ENCODE results near the gene SHBG. TPM values are rescaled to one million over a fixed set of nuclear protein-coding genes. Genes with fewer than 3 reads are reported as not detected.
A peak's percentile ranks its signal among the peaks of the same experiment; 100 is the strongest.
"Not testable (repeated sequence)": the region's sequence is repeated elsewhere in the genome, so short reads cannot be mapped to it uniquely, and the experiment has no call there.

SHBG gene
- polyA plus RNA-seq, 4 donors = 2.3 to 5.1 (median 4.0) TPM

- no peak for DNase-seq (ENCODE audit: low read depth in 4 of 4, low spot score in 3 of 4)
These were observed 18.2 kb upstream of the SHBG start for GRCh38 chr17:7611635-7612293.

- no peak for DNase-seq (ENCODE audit: low read depth in 4 of 4, low spot score in 3 of 4)
These were observed 17.7 kb upstream of the SHBG start for GRCh38 chr17:7612294-7612640.

GRCh38 chr17:7613769-7614424 is 16.0 kb upstream of the SHBG start:
- DNase-seq (ENCODE audit: low read depth in 4 of 4, low spot score in 3 of 4) = no peak

- peak; percentile 100 for DNase-seq (ENCODE audit: low read depth in 4 of 4, low spot score in 3 of 4)
These were observed 15.3 kb upstream of the SHBG start, which contains the start of gene FXR2 for GRCh38 chr17:7614425-7615264. TSS of gene FXR2 (minus strand) at chr17:7614897. CDS start at chr17:7614532, 365 bp downstream.

- DNase-seq (ENCODE audit: low read depth in 4 of 4, low spot score in 3 of 4) = no peak
These were observed 14.6 kb upstream of the SHBG start for GRCh38 chr17:7615265-7615747.

GRCh38 chr17:7618608-7619007 is 11.3 kb upstream of the SHBG start:
- DNase-seq (ENCODE audit: low read depth in 4 of 4, low spot score in 3 of 4) = no peak

- DNase-seq (ENCODE audit: low read depth in 4 of 4, low spot score in 3 of 4) = no peak
These were observed 9.1 kb upstream of the SHBG start for GRCh38 chr17:7620835-7621234.

- no peak for DNase-seq (ENCODE audit: low read depth in 4 of 4, low spot score in 3 of 4)
These were observed 6.3 kb upstream of the SHBG start for GRCh38 chr17:7623661-7624060.

GRCh38 chr17:7625749-7626148 is 4.2 kb upstream of the SHBG start:
- DNase-seq (ENCODE audit: low read depth in 4 of 4, low spot score in 3 of 4) = not testable (repeated sequence)

- DNase-seq (ENCODE audit: low read depth in 4 of 4, low spot score in 3 of 4) = no peak
These were observed 3.6 kb upstream of the SHBG start for GRCh38 chr17:7626307-7626706.

- DNase-seq (ENCODE audit: low read depth in 4 of 4, low spot score in 3 of 4) = no peak
These were observed 3.0 kb upstream of the SHBG start for GRCh38 chr17:7626956-7627249.

- DNase-seq (ENCODE audit: low read depth in 4 of 4, low spot score in 3 of 4) = peak; percentile 83 to 92 (median 89)
These were observed 2.4 kb upstream of the SHBG start, which contains the start of gene SAT2 for GRCh38 chr17:7627250-7628121. TSS of gene SAT2 (minus strand) at chr17:7627821. CDS start at chr17:7627635, 186 bp downstream.

GRCh38 chr17:7631398-7632380 is 1.8 kb downstream of the SHBG start:
- DNase-seq (ENCODE audit: low read depth in 4 of 4, low spot score in 3 of 4) = no peak

- DNase-seq (ENCODE audit: low read depth in 4 of 4, low spot score in 3 of 4) = no peak
These were observed 2.6 kb downstream of the SHBG start for GRCh38 chr17:7632492-7632894.

GRCh38 chr17:7633093-7633492 is 3.2 kb downstream of the SHBG start:
- DNase-seq (ENCODE audit: low read depth in 4 of 4, low spot score in 3 of 4) = no peak

- DNase-seq (ENCODE audit: low read depth in 4 of 4, low spot score in 3 of 4) = peak in 1 of 4 donors; percentile 45
These were observed 4.4 kb downstream of the SHBG start for GRCh38 chr17:7634384-7634783.

- DNase-seq (ENCODE audit: low read depth in 4 of 4, low spot score in 3 of 4) = no peak
These were observed 6.2 kb downstream of the SHBG start for GRCh38 chr17:7636163-7636562.

- no peak for DNase-seq (ENCODE audit: low read depth in 4 of 4, low spot score in 3 of 4)
These were observed 10.8 kb downstream of the SHBG start for GRCh38 chr17:7640783-7641182.

GRCh38 chr17:7641635-7642034 is 11.7 kb downstream of the SHBG start:
- not testable (repeated sequence) for DNase-seq (ENCODE audit: low read depth in 4 of 4, low spot score in 3 of 4)
